NCI-H510A treated with DMSO at 0.1 percent for 48 hours (cell line): ENCODE results near the gene STX18.
"Not testable (repeated sequence)": the region's sequence is repeated elsewhere in the genome, so short reads cannot be mapped to it uniquely, and the experiment has no call there.

Experiments
- DNase-seq: peaks from one replicate; lab custom pipeline; 2025; lab: John Stamatoyannopoulos, UW

Gene STX18

GRCh38 chr4:4437798-4438470 lies 103.9 kb downstream of the STX18 start:
- DNase-seq: no peak

- no peak for DNase-seq
These were observed 105.5 kb downstream of the STX18 start for GRCh38 chr4:4436244-4436823.

- no peak for DNase-seq
These were observed 107.9 kb downstream of the STX18 start for GRCh38 chr4:4433941-4434340.

GRCh38 chr4:4432341-4433125 lies 109.3 kb downstream of the STX18 start:
- DNase-seq: no peak

- peak; percentile 17 for DNase-seq
These were observed 111.2 kb downstream of the STX18 start for GRCh38 chr4:4430492-4431195.

- DNase-seq: no peak
These were observed 112.6 kb downstream of the STX18 start for GRCh38 chr4:4428966-4429875.

GRCh38 chr4:4427886-4428285 lies 114.0 kb downstream of the STX18 start:
- DNase-seq: no peak

GRCh38 chr4:4427121-4427870 lies 114.6 kb downstream of the STX18 start:
- no peak for DNase-seq

- DNase-seq: no peak
These were observed 115.2 kb downstream of the STX18 start for GRCh38 chr4:4426511-4427120.

- DNase-seq: no peak
These were observed 116.2 kb downstream of the STX18 start for GRCh38 chr4:4425696-4426095.

GRCh38 chr4:4425119-4425690 lies 116.6 kb downstream of the STX18 start:
- no peak for DNase-seq

GRCh38 chr4:4424499-4425115 lies 117.2 kb downstream of the STX18 start:
- no peak for DNase-seq

- DNase-seq: no peak
These were observed 117.9 kb downstream of the STX18 start for GRCh38 chr4:4423706-4424498.

GRCh38 chr4:4422856-4423499 lies 118.9 kb downstream of the STX18 start:
- no peak for DNase-seq

- not testable (repeated sequence) for DNase-seq
These were observed 119.7 kb downstream of the STX18 start for GRCh38 chr4:4422117-4422516.

- no peak for DNase-seq
These were observed 120.5 kb downstream of the STX18 start for GRCh38 chr4:4421356-4421755.

GRCh38 chr4:4420421-4420820 lies 121.4 kb downstream of the STX18 start:
- DNase-seq: no peak

GRCh38 chr4:4419896-4420295 lies 122.0 kb downstream of the STX18 start:
- DNase-seq: no peak
